Muscle of leg (tissue), 9 donors: ENCODE data around the gene CCNL2. TPM values are rescaled to one million over a fixed set of nuclear protein-coding genes. Genes with fewer than 3 reads are reported as not detected.

ENCODE experiments used
- polyA plus RNA-seq, 8 donors: library from polyadenylated mRNA; unstranded; fragments of 120-200 nt; gene quantifications; one replicate each; pipeline versions ENCODE4 v1.2.1 to v1.2.3, GENCODE V29; 2013; ENCODE audit warnings: inconsistent platforms in 1 of 8, low replicate concordance in 1 of 8; ENCODE audit not compliant: insufficient read length in 8 of 8, insufficient read depth in 1 of 8
- total RNA-seq: library from RNA; stranded (reverse); fragments of 120-200 nt; gene quantifications from one replicate; pipeline ENCODE4 v1.2.4, GENCODE V29; 2013

Gene CCNL2
- total and polyA plus RNA-seq, 9 donors, result 101 to 205 (median 150) TPM

Other genes starting within 250 kb of the CCNL2 start
- gene TTLL10, start 225.5 kb downstream of the CCNL2 start, total RNA-seq, result 0.09 TPM
- gene TTLL10, start 225.5 kb downstream of the CCNL2 start, polyA plus RNA-seq, result under 1 TPM in 7 of 8 donors, not detected in 1; 0.11 to 0.59 (median 0.37) TPM
- 2.7 TPM for gene TNFRSF18, start 192.7 kb downstream of the CCNL2 start, total RNA-seq
- 1 to 10 TPM; 1.8 to 7.4 (median 3.3) TPM for gene TNFRSF18, start 192.7 kb downstream of the CCNL2 start, polyA plus RNA-seq
- gene TNFRSF4, start 185.2 kb downstream of the CCNL2 start, total RNA-seq, result 3.2 TPM
- gene TNFRSF4, start 185.2 kb downstream of the CCNL2 start, polyA plus RNA-seq, result 1 to 10 TPM; 1.5 to 3.3 (median 2.0) TPM
- gene SDF4, start 167.3 kb downstream of the CCNL2 start, total RNA-seq, result 57.2 TPM
- 100 to 1,000 TPM in 4 of 8 donors, 10 to 100 TPM in 4; 87.5 to 117 (median 99.6) TPM for gene SDF4, start 167.3 kb downstream of the CCNL2 start, polyA plus RNA-seq
- 19.2 TPM for gene B3GALT6, start 167.1 kb downstream of the CCNL2 start, total RNA-seq
- gene B3GALT6, start 167.1 kb downstream of the CCNL2 start, polyA plus RNA-seq, result 10 to 100 TPM; 19.0 to 22.8 (median 21.4) TPM
- 8.2 TPM for gene C1QTNF12, start 152.6 kb downstream of the CCNL2 start, total RNA-seq
- gene C1QTNF12, start 152.6 kb downstream of the CCNL2 start, polyA plus RNA-seq, result 1 to 10 TPM; 1.9 to 8.7 (median 4.5) TPM
- gene UBE2J2, start 125.5 kb downstream of the CCNL2 start, total RNA-seq, result 29.6 TPM
- gene UBE2J2, start 125.5 kb downstream of the CCNL2 start, polyA plus RNA-seq, result 10 to 100 TPM; 36.0 to 48.3 (median 41.5) TPM
- gene SCNN1D, start 118.9 kb downstream of the CCNL2 start, total RNA-seq, result 2.9 TPM
- 1 to 10 TPM; 2.9 to 8.5 (median 4.8) TPM for gene SCNN1D, start 118.9 kb downstream of the CCNL2 start, polyA plus RNA-seq
- 29.0 TPM for gene ACAP3, start 91.4 kb downstream of the CCNL2 start, total RNA-seq
- gene ACAP3, start 91.4 kb downstream of the CCNL2 start, polyA plus RNA-seq, result 10 to 100 TPM; 28.2 to 63.5 (median 52.3) TPM
- gene PUSL1, start 90.7 kb downstream of the CCNL2 start, total RNA-seq, result 7.8 TPM
- 1 to 10 TPM; 6.1 to 8.6 (median 7.2) TPM for gene PUSL1, start 90.7 kb downstream of the CCNL2 start, polyA plus RNA-seq
- 55.9 TPM for gene INTS11, start 74.7 kb downstream of the CCNL2 start, total RNA-seq
- 100 to 1,000 TPM in 1 of 8 donors, 10 to 100 TPM in 7; 69.3 to 100 (median 86.6) TPM for gene INTS11, start 74.7 kb downstream of the CCNL2 start, polyA plus RNA-seq
- 12.5 TPM for gene CPTP, start 74.5 kb downstream of the CCNL2 start, total RNA-seq
- 10 to 100 TPM; 14.7 to 19.6 (median 17.8) TPM for gene CPTP, start 74.5 kb downstream of the CCNL2 start, polyA plus RNA-seq
- gene TAS1R3, start 68.1 kb downstream of the CCNL2 start, total RNA-seq, result 2.4 TPM
- 1 to 10 TPM in 7 of 8 donors, under 1 TPM in 1; 0.96 to 3.8 (median 2.4) TPM for gene TAS1R3, start 68.1 kb downstream of the CCNL2 start, polyA plus RNA-seq
- gene DVL1, start 49.9 kb downstream of the CCNL2 start, total RNA-seq, result 45.8 TPM
- gene DVL1, start 49.9 kb downstream of the CCNL2 start, polyA plus RNA-seq, result 10 to 100 TPM; 38.2 to 50.5 (median 46.7) TPM
- 87.9 TPM for gene MXRA8, start 40.8 kb downstream of the CCNL2 start, total RNA-seq
- gene MXRA8, start 40.8 kb downstream of the CCNL2 start, polyA plus RNA-seq, result 100 to 1,000 TPM in 1 of 8 donors, 10 to 100 TPM in 7; 56.2 to 113 (median 83.5) TPM
- 74.8 TPM for gene AURKAIP1, start 24.1 kb downstream of the CCNL2 start, total RNA-seq
- 10 to 100 TPM; 66.7 to 93.6 (median 74.7) TPM for gene AURKAIP1, start 24.1 kb downstream of the CCNL2 start, polyA plus RNA-seq
- gene MRPL20, start 8.0 kb upstream of the CCNL2 start, total RNA-seq, result 99.3 TPM
- 100 to 1,000 TPM in 5 of 8 donors, 10 to 100 TPM in 3; 97.9 to 121 (median 105) TPM for gene MRPL20, start 8.0 kb upstream of the CCNL2 start, polyA plus RNA-seq
- gene ANKRD65, start 21.9 kb upstream of the CCNL2 start, total RNA-seq, result 13.9 TPM
- 10 to 100 TPM; 10.6 to 24.1 (median 16.8) TPM for gene ANKRD65, start 21.9 kb upstream of the CCNL2 start, polyA plus RNA-seq
- gene VWA1, start 36.4 kb upstream of the CCNL2 start, total RNA-seq, result 32.9 TPM
- gene VWA1, start 36.4 kb upstream of the CCNL2 start, polyA plus RNA-seq, result 10 to 100 TPM; 58.5 to 99.5 (median 68.3) TPM
- gene ATAD3C, start 50.4 kb upstream of the CCNL2 start, total RNA-seq, result 0.22 TPM
- 1 to 10 TPM in 3 of 8 donors, under 1 TPM in 5; 0.28 to 1.2 (median 0.49) TPM for gene ATAD3C, start 50.4 kb upstream of the CCNL2 start, polyA plus RNA-seq
- 13.7 TPM for gene ATAD3B, start 72.4 kb upstream of the CCNL2 start, total RNA-seq
- gene ATAD3B, start 72.4 kb upstream of the CCNL2 start, polyA plus RNA-seq, result 10 to 100 TPM in 7 of 8 donors, 1 to 10 TPM in 1; 9.6 to 16.5 (median 14.5) TPM
- gene ATAD3A, start 112.8 kb upstream of the CCNL2 start, total RNA-seq, result 13.5 TPM
- gene ATAD3A, start 112.8 kb upstream of the CCNL2 start, polyA plus RNA-seq, result 10 to 100 TPM; 15.8 to 22.0 (median 20.6) TPM
- 3.5 TPM for gene TMEM240, start 141.3 kb upstream of the CCNL2 start, total RNA-seq
- 1 to 10 TPM; 3.6 to 9.2 (median 4.9) TPM for gene TMEM240, start 141.3 kb upstream of the CCNL2 start, polyA plus RNA-seq
- 38.0 TPM for gene SSU72, start 175.5 kb upstream of the CCNL2 start, total RNA-seq
- gene SSU72, start 175.5 kb upstream of the CCNL2 start, polyA plus RNA-seq, result 100 to 1,000 TPM in 1 of 8 donors, 10 to 100 TPM in 7; 77.5 to 106 (median 92.4) TPM
- 0.62 TPM for gene FNDC10, start 200.8 kb upstream of the CCNL2 start, total RNA-seq
- gene FNDC10, start 200.8 kb upstream of the CCNL2 start, polyA plus RNA-seq, result 1 to 10 TPM; 1.5 to 3.3 (median 2.7) TPM
- gene MIB2, start 216.2 kb upstream of the CCNL2 start, total RNA-seq, result 54.8 TPM
- gene MIB2, start 216.2 kb upstream of the CCNL2 start, polyA plus RNA-seq, result 100 to 1,000 TPM in 1 of 8 donors, 10 to 100 TPM in 7; 43.2 to 111 (median 76.9) TPM
- 50.7 TPM for gene MMP23B, start 232.8 kb upstream of the CCNL2 start, total RNA-seq
- gene MMP23B, start 232.8 kb upstream of the CCNL2 start, polyA plus RNA-seq, result 10 to 100 TPM; 27.6 to 55.6 (median 36.3) TPM